GM18511 (cell line): ENCODE results near the gene RASAL2.
A peak's percentile ranks its signal among the peaks of the same experiment; 100 is the strongest.
"Not testable (repeated sequence)": the region's sequence is repeated elsewhere in the genome, so short reads cannot be mapped to it uniquely, and the experiment has no call there.

Experiments
- ATAC-seq: cut with Tn5 transposase; IDR thresholded peaks from one replicate; pipeline ENCODE4 v1.9.1; 2021; ENCODE audit warnings: mild to moderate bottlenecking, moderate library complexity; ENCODE audit not compliant: unreplicated experiment

The RASAL2 gene

DNA sequence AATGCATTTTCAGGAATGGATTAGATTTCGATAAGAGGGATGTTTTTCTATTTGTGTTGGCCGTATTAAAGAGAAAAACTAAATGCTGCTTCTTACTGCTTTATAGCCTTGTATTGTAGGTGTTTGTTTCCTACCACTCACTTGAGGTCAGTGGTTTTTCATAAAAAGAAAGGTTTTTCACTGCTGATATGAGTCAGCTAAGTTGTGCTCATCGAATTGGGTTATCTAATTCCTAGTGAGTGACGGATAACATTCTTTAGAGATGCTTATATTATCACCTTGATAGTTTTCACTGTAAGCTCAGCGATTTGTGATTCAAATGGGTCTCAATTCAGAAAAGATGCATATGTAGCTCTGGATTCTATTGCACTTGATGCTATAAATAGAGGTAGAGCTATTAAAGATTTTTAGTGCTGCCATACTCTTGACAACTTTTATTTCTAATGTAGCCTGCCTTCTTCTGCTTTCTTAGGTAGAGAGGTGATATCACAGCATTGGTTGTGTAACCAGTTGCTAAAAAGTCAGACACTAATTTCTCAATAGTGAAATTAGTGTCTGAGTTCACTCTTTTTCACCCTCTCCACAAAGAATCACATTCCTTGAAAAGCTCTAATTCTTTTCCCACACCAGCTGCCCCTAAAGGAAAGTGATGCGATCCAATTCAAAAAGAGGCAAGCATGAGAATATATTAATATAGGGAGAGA is 180.0 kb downstream of the RASAL2 start:
- ATAC-seq = peak; percentile 52

- ATAC-seq = no peak
Measured at GRCh38 chr1:178275049-178275448, 181.1 kb downstream of the RASAL2 start.

DNA sequence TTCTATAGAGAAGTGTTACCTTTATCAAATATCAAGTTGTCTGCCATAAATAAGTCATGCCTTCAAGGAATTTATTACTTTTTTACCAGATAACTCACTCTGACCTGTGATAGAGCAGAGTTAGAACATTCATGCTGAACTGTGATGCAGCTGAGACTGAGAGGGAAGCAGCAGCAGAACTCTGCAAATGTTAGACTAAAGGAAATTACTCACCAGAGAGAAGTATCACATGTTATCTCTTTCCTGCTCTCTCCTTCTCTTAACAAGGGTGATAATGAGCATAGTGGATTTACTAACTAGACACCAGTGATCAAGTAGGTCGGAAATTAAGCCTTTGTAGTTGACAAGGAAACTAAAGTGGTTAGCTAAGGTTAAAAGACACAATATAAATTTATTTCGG is 181.6 kb downstream of the RASAL2 start:
- ATAC-seq = no peak

DNA sequence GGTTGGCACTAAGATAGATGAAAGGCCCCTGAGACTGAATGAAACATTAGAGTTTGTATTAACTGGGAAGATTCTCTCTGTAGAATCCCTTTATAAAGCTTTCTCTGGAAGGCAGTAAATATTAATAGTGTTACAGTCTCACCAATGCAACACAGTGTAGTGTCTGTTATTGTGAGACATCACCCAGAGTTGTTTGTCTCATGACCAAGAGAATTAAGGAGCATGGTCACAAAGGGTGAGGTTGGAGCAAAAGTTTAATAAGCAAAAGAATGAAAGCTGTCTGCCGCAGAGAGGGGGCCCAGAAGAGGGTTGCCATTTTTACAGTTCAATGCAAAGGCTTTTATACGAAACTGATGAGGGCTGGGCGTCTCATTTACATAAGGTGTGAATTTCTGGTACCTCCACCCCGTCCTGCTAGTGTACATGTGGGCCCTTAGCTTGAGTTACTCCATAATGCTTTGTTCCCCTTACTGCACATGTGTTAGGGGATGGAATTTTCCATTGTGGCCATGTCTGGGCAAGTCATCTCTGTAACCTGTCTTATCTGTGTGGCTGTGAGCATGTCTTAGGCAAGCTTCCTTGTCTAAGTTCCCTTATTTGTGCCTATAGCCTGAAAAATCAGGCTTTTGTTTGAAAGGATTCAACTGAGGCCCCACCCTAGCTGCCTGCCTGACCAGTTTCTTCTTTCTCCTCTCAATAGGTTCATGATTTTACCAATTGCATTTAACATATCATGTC is 184.1 kb downstream of the RASAL2 start:
- no peak for ATAC-seq

- no peak for ATAC-seq
Measured at GRCh38 chr1:178278916-178279686, 185.2 kb downstream of the RASAL2 start.

DNA sequence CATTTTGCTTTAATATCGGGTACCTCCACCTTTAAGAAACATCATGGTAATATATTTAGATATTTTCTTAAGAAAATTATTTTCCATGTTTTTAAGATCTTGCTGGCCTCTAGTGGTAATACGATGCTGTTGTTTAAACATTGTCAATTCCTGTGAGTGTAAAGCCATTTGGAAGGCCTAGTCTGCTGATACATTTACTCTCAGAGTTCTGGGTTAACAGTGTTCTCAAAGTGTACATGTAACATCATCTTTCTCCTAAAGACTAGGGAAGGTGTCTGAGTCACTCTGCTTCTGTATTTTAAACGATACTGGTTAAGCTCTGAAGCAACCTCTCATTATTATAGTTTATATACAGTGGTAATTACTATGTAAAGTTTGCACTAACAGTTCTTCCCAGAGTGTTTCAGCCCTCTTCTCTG is 189.1 kb downstream of the RASAL2 start:
- ATAC-seq = no peak

DNA sequence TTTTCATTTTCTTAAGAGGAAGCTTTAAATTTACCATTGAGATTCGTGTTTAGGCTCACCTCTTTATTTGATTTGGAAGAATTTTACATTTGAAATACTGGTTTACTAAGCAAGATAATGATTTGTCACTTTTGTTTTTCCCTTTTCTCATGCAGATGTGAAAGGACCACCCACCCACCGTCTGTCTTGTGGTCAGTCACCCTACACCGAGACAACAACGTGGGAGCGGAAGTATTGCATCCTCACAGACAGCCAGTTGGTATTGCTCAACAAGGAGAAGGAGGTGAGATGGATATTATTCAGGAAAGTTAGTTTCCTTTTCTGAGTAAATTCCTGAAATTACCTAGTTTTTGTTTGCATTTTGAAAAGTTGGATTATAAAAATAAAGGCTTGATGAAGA is 189.5 kb downstream of the RASAL2 start:
- no peak for ATAC-seq

DNA sequence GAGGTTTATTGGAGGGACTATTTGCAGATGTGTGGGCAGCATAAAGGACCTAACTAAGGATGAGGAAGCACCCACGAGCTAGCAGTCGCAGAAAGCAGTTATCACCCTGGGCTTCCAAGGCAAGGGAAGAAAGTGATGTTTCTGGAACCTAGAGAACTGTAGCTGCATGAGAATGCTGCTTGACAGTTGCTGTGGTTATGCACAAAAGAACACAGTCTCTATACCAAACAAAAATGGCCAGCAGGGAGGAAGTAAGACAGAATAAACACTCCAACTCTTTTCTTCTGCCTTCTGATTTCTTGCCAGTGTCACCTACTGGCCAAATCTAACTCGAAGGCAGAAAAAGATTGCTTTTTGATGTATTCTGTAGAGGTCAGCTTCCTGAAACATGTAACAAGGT is 190.2 kb downstream of the RASAL2 start:
- ATAC-seq = no peak

DNA sequence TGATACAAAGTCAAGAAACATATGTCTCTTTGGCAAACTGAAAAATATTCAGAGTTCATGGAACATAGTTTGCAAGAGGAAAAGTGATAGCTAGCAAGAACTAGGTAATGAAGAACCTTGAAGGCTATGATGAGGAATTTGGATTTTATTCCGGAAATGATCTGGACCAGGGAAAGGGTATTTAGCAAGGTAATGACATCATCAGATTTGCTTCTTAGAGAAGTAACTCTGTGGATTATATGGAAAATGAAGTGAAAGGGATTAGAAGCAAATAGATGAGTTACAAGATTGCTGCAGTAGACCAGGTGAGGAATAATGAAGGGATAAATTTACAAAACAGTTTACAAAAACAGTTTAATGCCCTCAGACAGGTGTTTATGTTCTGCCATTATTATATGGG is 197.3 kb downstream of the RASAL2 start:
- no peak for ATAC-seq

DNA sequence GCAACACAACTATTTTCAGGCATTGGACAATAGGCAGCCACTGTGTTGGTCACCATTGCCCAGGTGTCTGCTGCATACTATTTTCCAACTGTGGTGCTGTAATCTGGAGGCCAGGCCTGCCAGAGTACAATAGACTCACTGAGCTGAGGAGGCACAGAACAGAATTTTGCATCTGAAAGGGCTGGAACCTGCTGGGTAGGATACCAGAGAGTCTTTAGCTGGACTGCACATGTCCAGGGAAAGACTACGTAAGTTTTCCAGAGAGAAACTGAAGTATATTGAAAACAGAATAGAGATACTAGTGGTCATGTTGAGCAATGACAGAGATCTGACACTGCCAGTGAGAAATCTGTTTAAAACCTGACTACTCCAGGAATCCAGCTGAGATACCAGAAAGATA is 200.8 kb downstream of the RASAL2 start:
- no peak for ATAC-seq

DNA sequence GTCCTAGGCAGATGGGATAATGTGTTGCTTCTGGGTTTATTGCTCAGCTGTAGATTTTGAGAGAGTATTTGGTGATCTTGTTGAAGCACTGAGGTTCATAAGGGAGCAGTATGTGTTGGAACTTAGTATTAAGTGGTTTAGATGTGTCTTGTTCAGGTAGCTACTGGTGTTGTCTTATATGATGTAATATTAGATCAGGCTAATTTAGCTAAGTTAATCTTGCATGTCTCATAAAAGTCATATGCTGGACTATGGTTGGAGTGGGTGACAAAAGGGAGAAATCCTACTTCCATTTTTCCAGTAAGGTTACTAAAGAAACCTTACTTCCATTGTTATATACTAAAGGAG is 206.4 kb downstream of the RASAL2 start:
- ATAC-seq = no peak

GRCh38 chr1:178301141-178301540 is 207.2 kb downstream of the RASAL2 start:
- ATAC-seq = no peak

DNA sequence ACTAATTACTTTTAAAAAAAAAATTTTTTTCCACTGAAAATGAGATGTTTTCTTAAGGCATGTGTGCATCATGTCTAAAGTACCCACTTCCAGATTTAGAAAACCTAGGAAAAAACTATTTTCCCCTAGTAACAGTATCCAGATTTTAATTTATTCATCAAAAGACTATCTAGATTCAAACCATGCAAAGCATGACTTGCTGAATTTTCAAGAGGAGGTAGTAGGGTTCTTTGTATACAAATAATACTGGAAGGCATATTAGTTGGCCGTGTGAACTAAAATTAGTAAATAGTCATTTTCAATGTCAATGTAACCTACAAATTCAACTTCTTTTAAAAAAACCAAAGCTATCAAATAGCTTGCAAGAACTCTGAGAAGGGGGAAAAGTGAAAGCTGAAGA is 213.4 kb downstream of the RASAL2 start:
- no peak for ATAC-seq

DNA sequence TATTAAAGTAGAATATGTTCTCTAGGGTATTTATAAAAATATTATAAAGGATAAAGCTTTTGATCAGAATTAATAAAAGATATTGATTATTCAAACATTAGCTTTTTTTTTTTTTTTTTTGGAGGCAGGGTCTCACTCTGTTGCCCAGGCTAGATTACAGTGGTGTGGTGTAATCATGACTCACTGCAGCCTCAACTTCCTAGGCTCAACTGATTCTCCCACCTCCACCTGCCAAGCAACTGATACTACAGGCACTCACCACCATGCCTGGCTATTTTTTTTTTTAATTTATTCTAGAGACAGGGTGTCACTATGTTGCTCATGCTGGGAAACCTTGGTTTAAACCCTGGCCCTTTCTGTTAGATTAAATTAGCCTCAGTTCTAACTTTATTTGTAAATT is 214.5 kb downstream of the RASAL2 start:
- no peak for ATAC-seq

- ATAC-seq = peak; percentile 87
Measured at GRCh38 chr1:178310685-178311105, 216.8 kb downstream of the RASAL2 start.

- ATAC-seq = no peak
Measured at GRCh38 chr1:178311164-178311563, 217.3 kb downstream of the RASAL2 start.

GRCh38 chr1:178320280-178320982 is 226.5 kb downstream of the RASAL2 start:
- not testable (repeated sequence) for ATAC-seq

- no peak for ATAC-seq
Measured at GRCh38 chr1:178323067-178323466, 229.2 kb downstream of the RASAL2 start.

DNA sequence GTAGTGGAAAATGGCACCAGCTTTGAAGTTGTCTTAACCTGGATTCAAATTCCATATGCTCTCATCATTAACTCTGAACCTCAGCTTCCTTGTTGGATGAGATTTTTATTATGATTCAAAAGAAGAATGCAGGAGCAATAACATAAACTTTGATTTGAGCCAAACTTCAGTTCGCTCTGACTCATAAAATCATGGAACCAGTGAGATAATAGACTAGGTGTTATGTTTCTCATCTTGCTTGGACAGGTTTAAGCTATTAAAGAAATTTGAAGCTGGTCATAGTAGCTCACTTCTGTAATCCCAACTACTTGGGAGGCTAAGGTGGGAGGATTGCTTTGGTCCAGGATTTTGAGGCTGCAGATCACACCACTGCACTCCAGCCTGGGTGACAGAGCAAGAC is 230.1 kb downstream of the RASAL2 start:
- no peak for ATAC-seq

DNA sequence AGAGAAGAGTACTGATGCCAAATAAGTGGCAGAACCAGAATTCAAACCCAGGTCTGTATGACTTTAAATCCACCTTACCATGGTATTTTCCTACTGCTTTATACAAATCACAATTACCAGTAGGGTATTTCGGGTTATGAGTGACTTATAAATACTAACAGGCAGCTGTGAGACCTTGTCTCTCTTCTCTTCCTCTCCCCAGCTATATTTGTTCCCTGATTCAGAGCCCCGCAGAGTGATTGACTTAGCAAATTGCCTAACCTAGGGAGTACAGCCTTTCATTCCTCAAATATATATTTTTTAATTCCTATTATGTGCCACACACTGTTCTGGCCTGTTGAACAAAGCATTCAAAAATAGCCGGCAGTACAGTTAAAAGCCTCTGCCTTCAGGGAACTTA is 234.8 kb downstream of the RASAL2 start:
- no peak for ATAC-seq

GRCh38 chr1:178330153-178330552 is 236.2 kb downstream of the RASAL2 start:
- ATAC-seq = no peak
